ENCODE data around the gene C1orf74.

The C1orf74 gene

GRCh38 chr1:209736490-209737117 lies 47.8 kb downstream of the C1orf74 start:
- DNase-seq (ENCODE audit: insufficient read length, low spot score) (no peak), FAIRE-seq (no peak)
- TF ChIP-seq POLR2A (IDR thresholded peaks at IDR 0.05; ENCODE audit: low read depth, low read length), result no peak

- no peak for DNase-seq (ENCODE audit: insufficient read length, low spot score)
- no peak for FAIRE-seq
- TF ChIP-seq POLR2A (IDR thresholded peaks at IDR 0.05; ENCODE audit: low read depth, low read length), result no peak
Measured at GRCh38 chr1:209733409-209734192, 50.8 kb downstream of the C1orf74 start.

GRCh38 chr1:209732725-209733124 lies 51.6 kb downstream of the C1orf74 start:
- FAIRE-seq (no peak), DNase-seq (ENCODE audit: insufficient read length, low spot score) (no peak)
- no peak for TF ChIP-seq POLR2A (IDR thresholded peaks at IDR 0.05; ENCODE audit: low read depth, low read length)

- DNase-seq (ENCODE audit: insufficient read length, low spot score) (no peak), FAIRE-seq (no peak)
- no peak for TF ChIP-seq POLR2A (IDR thresholded peaks at IDR 0.05; ENCODE audit: low read depth, low read length)
Measured at GRCh38 chr1:209729436-209729835, 54.9 kb downstream of the C1orf74 start.
